Right cardiac atrium (tissue), 5 donors: ENCODE measurements around the gene GNB5. TPM values are rescaled to one million over a fixed set of nuclear protein-coding genes. Genes with fewer than 3 reads are reported as not detected.
"Not testable (repeated sequence)": the region's sequence is repeated elsewhere in the genome, so short reads cannot be mapped to it uniquely, and the experiment has no call there.

Experiments
- ATAC-seq, 2 donors: fragments of 200-7000 bp; cut with Tn5 transposase; one replicate each; pipeline versions ENCODE4 v1.8.0 to v1.9.1; 2020; ENCODE audit warnings: moderate library complexity in 2 of 2, mild to moderate bottlenecking in 1 of 2
- DNase-seq, 3 donors: peaks; one replicate each; pipeline ENCODE4 v3.0.0-alpha.2; 2020
- H3K27ac ChIP-seq: one replicate; pipeline ENCODE4 v1.5.1; 2013; ENCODE audit warnings: mild to moderate bottlenecking, low read length, control low read depth, moderate library complexity
- H3K27me3 ChIP-seq: one replicate; pipeline ENCODE4 v1.6.1; 2013; ENCODE audit not compliant: control insufficient read depth, insufficient read depth
- H3K4me1 ChIP-seq: one replicate; pipeline ENCODE4 v1.6.1; 2013; ENCODE audit warnings: low read length; ENCODE audit not compliant: control insufficient read depth, insufficient read depth
- H3K4me3 ChIP-seq: one replicate; pipeline ENCODE4 v1.5.1; 2013; ENCODE audit warnings: low read length, control low read depth
- H3K9me3 ChIP-seq: one replicate; pipeline ENCODE4 v1.6.1; 2013; ENCODE audit warnings: low read length; ENCODE audit not compliant: control insufficient read depth
- WGBS: extraction: QIAGEN DNeasy Blood & Tissue Kit; methylation state at CpG from one replicate; pipeline ENCODE4 v1.1.7; 2013; 5-methylcytosine and 5-hydroxymethylcytosine counted together
- intact Hi-C, 4 donors: fragments of 100-400 bp; cut with DNase I; formaldehyde crosslinking; loops; one replicate each; pipeline versions ENCODE4 v1.11.0 to v1.14.0; 2022 to 2023
- polyA plus RNA-seq: library from polyadenylated mRNA; stranded (reverse); fragments of 200-250 nt; gene quantifications from one replicate; pipeline ENCODE4 v1.2.3, GENCODE V29; 2013
- total RNA-seq, 4 donors: library from RNA; stranded (reverse); fragmentation: NEBNext Ultra II Directional; extraction: Animal tissue kit (Norgen Biotek cat#: 25700); gene quantifications; one replicate each; pipeline ENCODE4 v1.2.1, GENCODE V29; 2021
- donor health status: healthy with polysubstance abuse.
- donor health status: DM: no; HTN: yes; CAD: no.
- donor health status: DM: no; HTN: no; CAD: no.
- donor health status: DM: no; HTN: yes; CAD: no; lungs with severe emphysema.
- donor health status: DM: yes; HTN: yes; CAD: no.

The GNB5 gene
- total and polyA plus RNA-seq, 5 donors = 19.5 to 50.9 (median 36.3) TPM

DNA sequence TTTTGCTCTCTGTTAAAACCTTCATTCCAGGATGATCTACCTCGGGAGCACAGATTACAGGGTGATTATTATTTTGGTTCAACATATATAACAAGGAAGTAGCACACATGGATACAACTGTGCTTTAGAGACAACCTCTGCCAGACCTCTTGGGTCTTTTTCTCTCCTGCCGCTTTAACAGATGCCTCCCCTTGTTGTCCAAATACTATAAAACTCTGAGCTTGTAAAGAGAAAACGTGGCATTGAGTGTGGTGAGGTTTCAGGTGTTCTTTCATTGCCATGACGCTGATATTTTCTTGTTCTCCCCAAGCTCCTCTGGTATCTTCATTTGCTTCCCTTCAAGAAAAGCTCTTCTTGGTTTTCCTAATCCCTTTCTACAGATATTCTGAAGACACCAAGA, 107.6 kb downstream of the GNB5 start:
- Histone ChIP-seq H3K4me3 (no peak overlapping the region), H3K27ac (no peak overlapping the region), H3K4me1 (no peaks in the 10 kb centered on the region), H3K27me3 (no peaks in the 10 kb centered on the region), H3K9me3 (peaks cover 3% of the 10 kb centered on the region)
- ATAC-seq (no peak), DNase-seq (no peak)
- 72% methylated on average over 4 of the region's 4 CpGs for WGBS
- intact Hi-C loops = no loop called here

DNA sequence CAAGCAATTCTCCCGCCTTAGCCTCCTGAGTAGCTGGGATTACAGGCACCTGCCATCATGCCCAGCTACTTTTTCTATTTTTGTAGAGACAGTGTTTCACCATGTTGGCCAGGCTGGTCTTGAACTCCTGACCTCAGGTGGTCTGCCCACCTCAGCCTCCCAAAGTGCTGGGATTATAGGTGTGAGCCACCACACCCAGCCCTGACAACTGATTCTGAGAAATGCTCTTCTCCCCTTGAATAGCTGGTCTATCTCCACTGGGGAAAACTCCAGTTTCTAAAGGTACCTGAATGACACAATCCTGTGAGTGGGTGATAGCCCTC, 108.2 kb downstream of the GNB5 start:
- H3K4me3 ChIP-seq, H3K27me3 ChIP-seq, DNase-seq, H3K27ac ChIP-seq, intact Hi-C loops, H3K4me1 ChIP-seq, ATAC-seq, H3K9me3 ChIP-seq: not testable (repeated sequence)
- WGBS = 84% methylated on average over 1 of the region's 1 CpG

DNA sequence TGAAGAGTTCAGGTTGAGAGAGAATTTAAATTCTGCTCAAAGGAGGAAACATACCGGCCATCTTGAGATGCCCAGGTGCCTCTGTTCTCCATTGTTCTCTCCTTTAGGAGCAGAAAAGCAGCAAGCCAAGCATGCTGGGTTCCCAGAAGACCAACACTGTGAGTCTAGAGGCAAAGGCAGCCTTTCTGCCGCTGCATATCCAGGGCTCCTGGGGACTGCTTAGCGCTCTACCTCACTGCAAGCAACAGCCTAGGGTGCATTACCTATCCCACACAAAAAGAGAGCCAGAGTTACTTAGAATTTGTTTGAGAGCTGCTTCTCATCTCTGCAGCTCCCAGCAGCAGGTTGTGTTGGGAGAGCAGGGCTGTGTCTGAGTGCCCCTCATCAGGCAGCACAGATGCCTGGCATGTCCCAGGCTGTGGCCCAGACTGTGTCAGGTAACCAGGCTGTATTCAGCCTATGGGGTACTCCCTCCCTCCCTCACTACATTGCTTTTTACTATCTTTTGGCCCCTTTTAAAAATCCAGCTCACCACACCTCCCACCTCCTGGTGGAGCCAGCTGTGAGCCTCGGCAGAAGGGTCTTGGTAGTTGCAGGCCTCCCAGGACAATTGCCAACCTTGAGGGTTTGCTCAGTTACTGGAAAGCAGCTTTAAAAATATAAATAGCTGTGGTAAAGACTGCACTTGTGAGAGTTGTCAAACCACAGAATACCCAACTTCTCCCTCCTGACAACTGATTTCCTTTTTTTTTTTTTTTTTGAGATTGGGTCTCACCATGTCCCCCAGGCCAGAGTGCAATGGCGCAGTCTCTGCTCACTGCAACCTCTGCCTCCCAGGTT, 108.8 kb downstream of the GNB5 start:
- H3K27me3 ChIP-seq = no peaks in the 10 kb centered on the region
- intact Hi-C loops = no loop called here
- no peak for ATAC-seq

DNA sequence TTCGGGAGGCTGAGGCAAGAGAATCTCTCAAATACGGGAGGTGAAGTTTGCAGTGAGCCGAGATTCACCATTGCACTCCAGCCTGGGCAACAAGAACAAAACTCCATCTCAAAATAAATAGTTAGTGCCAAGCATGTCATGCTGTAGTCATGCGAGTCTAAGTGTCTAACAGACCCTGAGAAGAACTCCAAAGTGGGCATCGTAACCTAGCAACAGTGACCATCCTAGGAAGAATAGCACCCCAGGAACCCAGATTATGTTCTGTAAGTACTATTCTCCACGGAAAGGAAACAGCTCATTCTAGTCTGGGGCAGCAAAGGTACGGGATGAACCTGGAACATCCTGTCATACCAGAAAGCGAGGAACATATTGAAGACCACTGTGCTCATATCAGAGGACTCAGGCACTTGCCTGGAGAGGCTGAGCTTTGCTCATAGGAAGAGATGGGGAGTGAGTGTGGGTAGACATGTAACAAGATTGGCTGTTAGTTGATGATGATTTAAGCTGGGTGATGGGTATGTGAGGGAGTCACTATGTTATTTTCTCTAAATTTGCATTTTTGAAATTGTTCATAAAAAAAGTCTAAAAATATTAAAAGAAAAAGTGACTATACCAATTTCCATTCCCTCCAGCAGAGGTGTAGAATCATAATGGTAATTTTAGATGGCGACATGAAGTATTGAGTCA, 110.3 kb downstream of the GNB5 start:
- intact Hi-C loops = no loop called here
- H3K27me3 ChIP-seq = no peaks in the 10 kb centered on the region
- 85% methylated on average over 9 of the region's 9 CpGs for WGBS
- no peak for ATAC-seq
- DNase-seq = no peak
- H3K27ac ChIP-seq = no peak overlapping the region
- no peaks in the 10 kb centered on the region for H3K4me1 ChIP-seq
- no peaks in the 10 kb centered on the region for H3K9me3 ChIP-seq
- H3K4me3 ChIP-seq = no peak overlapping the region

More for the DNA sequence above, 108.8 kb downstream of the GNB5 start:
- H3K27ac ChIP-seq = no peak overlapping the region
- WGBS = 77% methylated on average over 5 of the region's 5 CpGs
- H3K4me1 ChIP-seq = no peaks in the 10 kb centered on the region
- H3K4me3 ChIP-seq = no peak overlapping the region
- peaks cover 3% of the 10 kb centered on the region for H3K9me3 ChIP-seq
- DNase-seq = no peak

DNA sequence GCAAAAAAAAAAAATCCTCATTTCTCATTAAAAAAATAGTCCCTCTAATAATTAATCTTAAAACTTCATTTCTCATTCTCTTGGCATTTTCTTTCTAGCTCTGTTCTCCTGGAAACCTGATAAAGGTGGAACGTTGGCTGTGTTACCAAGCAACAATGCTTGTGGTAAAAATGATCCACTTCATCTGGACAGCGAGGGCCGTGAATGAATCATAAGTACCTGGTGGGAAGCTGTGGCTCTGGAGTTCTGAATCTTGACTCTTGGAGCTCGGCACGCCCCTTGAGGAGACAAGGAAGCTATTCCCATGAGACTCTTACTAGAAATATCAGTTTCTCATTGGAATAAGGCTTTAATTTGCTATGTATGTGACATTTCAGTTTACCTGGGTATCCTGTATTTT, 111.2 kb downstream of the GNB5 start:
- intact Hi-C loops = no loop called here
- Histone ChIP-seq H3K9me3 (no peaks in the 10 kb centered on the region), H3K4me3 (no peak overlapping the region), H3K27me3 (no peaks in the 10 kb centered on the region), H3K4me1 (no peaks in the 10 kb centered on the region), H3K27ac (no peak overlapping the region)
- ATAC-seq = no peak
- WGBS = 82% methylated on average over 5 of the region's 5 CpGs
- DNase-seq = no peak

DNA sequence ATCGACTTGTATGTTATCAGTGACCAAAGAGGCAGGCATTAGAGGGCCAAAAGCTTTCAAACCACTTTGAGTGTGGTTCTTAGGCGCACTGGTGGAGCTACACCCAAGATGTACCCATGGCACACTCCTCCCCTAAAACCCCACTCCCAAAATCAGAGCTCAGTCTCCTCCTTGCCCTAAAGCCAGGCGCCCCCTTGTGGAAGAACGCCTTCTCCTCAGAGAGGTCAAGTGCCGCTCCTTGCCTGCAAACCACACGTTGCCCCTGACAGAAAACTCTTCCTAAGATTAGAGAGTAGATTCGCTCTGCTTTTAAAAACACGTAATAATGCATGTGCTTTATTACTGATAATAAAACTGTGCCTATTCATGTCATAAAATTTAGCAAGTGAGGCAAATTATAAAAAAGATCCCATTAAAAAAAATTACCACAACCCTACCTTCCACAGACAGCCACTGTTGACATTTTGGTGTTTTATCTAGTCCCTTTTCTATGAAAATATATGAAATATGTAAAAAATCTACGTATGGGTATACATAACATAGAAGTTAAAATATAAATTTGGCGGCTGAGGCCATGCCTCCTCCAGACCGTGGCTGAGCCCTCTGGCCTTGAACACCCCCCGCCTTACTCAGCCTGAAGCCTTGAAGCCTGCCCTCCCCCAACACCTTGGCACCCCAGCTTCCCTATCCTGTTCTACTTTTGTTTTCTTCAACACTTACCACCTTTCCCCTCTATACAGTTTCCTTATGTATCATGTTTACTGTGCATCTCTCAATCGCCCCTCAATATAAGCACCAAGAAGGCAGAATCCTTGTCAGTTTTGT, 112.1 kb downstream of the GNB5 start:
- DNase-seq (peak; percentile 85 to 95 (median 91)), ATAC-seq (peak; percentile 87 to 90)
- intact Hi-C loops = loop anchor here (5.0 to 10.0 kb wide), 2 partner anchors 97 to 104 kb away; partner anchors contain the start of gene LEO1 (in 2 of the 4)
- WGBS = 46% methylated on average over 13 of the region's 13 CpGs
- no peaks in the 10 kb centered on the region for H3K4me1 ChIP-seq
- no peaks in the 10 kb centered on the region for H3K27me3 ChIP-seq
- no peak overlapping the region for H3K27ac ChIP-seq
- no peaks in the 10 kb centered on the region for H3K9me3 ChIP-seq
- H3K4me3 ChIP-seq = no peak overlapping the region

DNA sequence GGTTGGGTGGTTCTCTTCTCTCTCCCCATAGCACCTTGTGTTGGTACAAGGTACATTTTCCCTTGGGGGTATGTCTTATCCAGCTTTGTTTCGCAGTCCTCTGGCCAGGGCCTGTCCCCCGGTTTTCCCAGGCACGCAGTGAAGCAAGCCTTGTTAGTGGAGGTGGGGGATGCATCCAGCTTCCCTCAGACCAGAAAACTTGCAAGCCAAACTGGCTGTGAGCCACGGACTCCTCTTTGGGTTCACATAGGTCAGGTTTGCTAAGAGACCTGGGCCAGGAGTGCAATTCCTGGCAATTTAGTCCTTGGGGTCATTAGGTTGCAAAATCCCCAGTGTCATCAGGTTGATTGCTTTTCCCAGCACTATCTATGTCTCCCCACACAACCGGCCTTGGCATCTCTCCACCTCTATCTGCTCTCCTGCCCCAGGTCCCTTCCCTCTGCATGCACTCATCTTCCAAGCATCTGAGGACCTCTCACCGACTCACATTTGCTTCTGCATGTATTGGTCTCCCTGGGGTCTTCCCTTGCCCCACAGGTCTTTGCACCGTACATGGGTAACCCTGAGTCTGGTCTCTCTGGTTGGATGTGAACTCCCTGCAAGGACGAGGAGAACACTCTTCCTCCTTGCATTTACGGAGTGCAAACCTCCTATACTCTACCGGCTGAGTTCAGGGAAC, 112.9 kb downstream of the GNB5 start:
- DNase-seq = peak in 1 of 3 donors; percentile 39
- H3K4me1 ChIP-seq = no peaks in the 10 kb centered on the region
- H3K9me3 ChIP-seq = no peaks in the 10 kb centered on the region
- H3K27me3 ChIP-seq = no peaks in the 10 kb centered on the region
- 72% methylated on average over 10 of the region's 10 CpGs for WGBS
- no peak overlapping the region for H3K4me3 ChIP-seq
- intact Hi-C loops = loop anchor here (5.0 to 10.0 kb wide), 2 partner anchors 96 to 104 kb away; partner anchors contain the start of gene LEO1 (in 2 of the 4)
- ATAC-seq = peak; percentile 11 to 35
- H3K27ac ChIP-seq = no peak overlapping the region

DNA sequence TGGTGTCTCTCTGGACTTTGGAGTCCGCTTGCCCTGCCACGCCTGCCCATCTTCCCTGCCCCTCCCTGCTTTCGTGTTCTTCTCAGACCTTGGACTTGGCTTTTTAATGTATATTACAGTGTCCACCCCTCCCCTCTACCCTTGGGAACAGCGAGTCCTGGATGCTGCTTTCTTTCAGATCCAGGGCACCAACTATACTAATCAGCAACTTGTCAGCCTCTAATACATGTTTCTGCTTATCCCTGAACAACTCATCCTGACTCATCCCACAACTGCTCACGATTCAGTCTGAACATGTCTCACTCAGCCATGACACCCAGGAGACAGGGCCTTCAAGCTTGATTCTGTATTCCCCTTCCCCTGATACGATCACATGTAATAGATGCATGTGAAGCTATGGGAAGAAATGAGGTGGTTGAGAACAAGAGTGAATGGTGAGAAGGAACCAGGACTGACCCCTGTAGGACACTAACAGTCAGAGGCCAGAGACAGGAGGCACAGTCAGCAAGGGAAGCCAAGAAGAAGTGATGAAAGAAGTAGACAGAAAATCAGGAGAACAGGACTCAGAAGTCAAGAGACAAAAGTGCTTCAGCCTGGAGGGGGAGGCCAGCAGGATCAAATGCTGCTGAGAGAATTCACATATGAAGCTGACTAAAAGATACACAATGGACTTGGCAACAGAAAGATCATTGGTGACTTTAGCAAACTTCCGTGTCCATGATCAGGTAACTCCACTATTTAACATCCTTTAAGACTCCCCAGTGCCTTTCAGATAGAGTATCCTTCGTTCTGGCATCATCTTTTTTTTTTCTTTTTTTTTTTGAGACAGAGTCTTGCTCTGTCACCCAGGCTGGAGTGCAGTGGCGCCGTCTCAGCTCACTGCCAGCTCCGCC, 114.1 kb downstream of the GNB5 start:
- WGBS = 84% methylated on average over 11 of the region's 11 CpGs
- DNase-seq (no peak), ATAC-seq (no peak)
- no peak overlapping the region for H3K4me3 ChIP-seq
- no peaks in the 10 kb centered on the region for H3K4me1 ChIP-seq
- H3K27me3 ChIP-seq = no peaks in the 10 kb centered on the region
- no peak overlapping the region for H3K27ac ChIP-seq
- H3K9me3 ChIP-seq = no peaks in the 10 kb centered on the region
- intact Hi-C loops = loop anchor here (5.0 to 10.0 kb wide), 2 partner anchors 95 to 102 kb away; partner anchors contain the start of gene LEO1 (in 2 of the 4)

DNA sequence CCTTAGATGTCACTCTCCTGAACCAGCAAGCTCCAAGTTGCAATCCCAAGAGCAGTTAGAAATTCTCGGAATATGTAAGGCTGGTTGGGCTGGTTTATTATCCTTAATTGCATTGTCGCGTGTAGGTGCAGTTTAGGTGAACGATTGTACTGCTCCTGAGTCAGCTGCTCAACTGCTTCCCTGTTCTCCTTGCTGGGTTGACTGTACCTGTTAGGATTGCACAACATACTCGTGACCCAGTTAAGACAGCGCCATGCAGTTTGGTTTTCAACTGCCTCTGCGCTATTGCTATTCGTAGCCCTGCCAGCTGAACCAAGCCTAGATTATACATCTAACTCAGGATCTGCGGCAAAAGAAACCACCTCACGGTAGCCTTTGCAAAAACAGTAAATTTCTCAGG, 119.6 kb downstream of the GNB5 start:
- WGBS = 87% methylated on average over 10 of the region's 10 CpGs
- ATAC-seq (peak in 1 of 2 donors; percentile 45), DNase-seq (no peak)
- intact Hi-C loops = loop anchor here in 2 of 4 donors (10.0 kb wide), 1 partner anchor 97 kb away; the partner anchor contains the start of gene LEO1 (in 2 of the 2)
- Histone ChIP-seq H3K4me3 (no peak overlapping the region), H3K9me3 (no peaks in the 10 kb centered on the region), H3K27me3 (no peaks in the 10 kb centered on the region), H3K27ac (no peak overlapping the region), H3K4me1 (no peaks in the 10 kb centered on the region)

DNA sequence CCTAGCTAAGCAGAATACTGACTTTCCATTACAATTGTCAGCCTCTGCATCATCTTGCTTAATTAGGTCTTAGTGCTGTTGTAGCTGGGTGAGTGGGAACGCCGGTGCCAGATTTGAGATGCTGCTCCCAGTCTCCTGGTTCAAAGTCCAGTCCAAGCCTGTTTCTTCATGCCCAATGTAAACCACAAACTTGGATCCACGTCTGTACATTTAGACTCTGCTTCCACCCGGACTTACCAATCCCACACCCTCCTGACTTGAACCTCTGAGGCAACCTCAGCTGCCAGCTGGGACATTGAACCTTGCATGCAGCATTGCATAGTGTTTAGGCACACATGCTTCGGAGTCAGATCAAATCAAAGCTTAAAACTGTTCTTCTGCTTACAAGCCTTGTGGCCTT, 121.6 kb downstream of the GNB5 start:
- Histone ChIP-seq H3K4me1 (no peaks in the 10 kb centered on the region), H3K27me3 (no peaks in the 10 kb centered on the region), H3K27ac (no peak overlapping the region), H3K4me3 (no peak overlapping the region), H3K9me3 (no peaks in the 10 kb centered on the region)
- DNase-seq (no peak), ATAC-seq (no peak)
- intact Hi-C loops = no loop called here
- WGBS = 89% methylated on average over 5 of the region's 5 CpGs
